ENCODE data around the gene FES. TPM values are rescaled to one million over a fixed set of nuclear protein-coding genes. Genes with fewer than 3 reads are reported as not detected.

Gene FES
- total and polyA plus RNA-seq, 7 donors: 4.2 to 8.1 (median 7.1) TPM

DNA sequence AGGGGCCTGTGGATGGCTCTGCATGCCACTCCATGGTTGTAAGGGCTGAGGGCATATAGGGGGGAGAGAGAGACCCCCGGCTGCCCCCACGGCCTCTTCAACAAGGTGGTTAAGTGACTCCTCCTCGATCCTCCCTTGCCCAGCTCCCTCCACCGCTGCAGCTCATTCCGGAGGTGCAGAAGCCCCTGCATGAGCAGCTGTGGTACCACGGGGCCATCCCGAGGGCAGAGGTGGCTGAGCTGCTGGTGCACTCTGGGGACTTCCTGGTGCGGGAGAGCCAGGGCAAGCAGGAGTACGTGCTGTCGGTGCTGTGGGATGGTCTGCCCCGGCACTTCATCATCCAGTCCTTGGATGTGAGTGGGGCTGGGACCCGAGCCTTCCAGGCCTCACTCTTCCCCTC lies 6.5 kb downstream of the FES start:
- TF ChIP-seq, protein P1, sequence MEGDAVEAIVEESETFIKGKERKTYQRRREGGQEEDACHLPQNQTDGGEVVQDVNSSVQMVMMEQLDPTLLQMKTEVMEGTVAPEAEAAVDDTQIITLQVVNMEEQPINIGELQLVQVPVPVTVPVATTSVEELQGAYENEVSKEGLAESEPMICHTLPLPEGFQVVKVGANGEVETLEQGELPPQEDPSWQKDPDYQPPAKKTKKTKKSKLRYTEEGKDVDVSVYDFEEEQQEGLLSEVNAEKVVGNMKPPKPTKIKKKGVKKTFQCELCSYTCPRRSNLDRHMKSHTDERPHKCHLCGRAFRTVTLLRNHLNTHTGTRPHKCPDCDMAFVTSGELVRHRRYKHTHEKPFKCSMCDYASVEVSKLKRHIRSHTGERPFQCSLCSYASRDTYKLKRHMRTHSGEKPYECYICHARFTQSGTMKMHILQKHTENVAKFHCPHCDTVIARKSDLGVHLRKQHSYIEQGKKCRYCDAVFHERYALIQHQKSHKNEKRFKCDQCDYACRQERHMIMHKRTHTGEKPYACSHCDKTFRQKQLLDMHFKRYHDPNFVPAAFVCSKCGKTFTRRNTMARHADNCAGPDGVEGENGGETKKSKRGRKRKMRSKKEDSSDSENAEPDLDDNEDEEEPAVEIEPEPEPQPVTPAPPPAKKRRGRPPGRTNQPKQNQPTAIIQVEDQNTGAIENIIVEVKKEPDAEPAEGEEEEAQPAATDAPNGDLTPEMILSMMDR (IDR thresholded peaks at IDR 0.05): no peak
- 85 to 89% (median 87%) methylated on average over 10 to 12 of the region's 12 CpGs for WGBS, 3 donors
- Histone ChIP-seq H3K4me3 (no peak overlapping the region), H3K36me3 (ENCODE audit: insufficient read depth in 1 of 2, low read depth in 1 of 2) (peaks cover 0 to 51% of the 10 kb centered on the region in 2 donors), H3K9me3 (no peaks in the 10 kb centered on the region), H3K4me1 (peaks cover 7% of the 10 kb centered on the region), H3K27ac (no peak overlapping the region), H3K27me3 (ENCODE audit: insufficient read depth in 3 of 3, low read length in 2 of 3) (no peaks in the 10 kb centered on the region)
- intact Hi-C loops (cut with DNase I): no loop called here
- ATAC-seq (no peak), DNase-seq (no peak)

- Histone ChIP-seq H3K9me3 (no peaks in the 10 kb centered on the region), H3K27ac (no peak overlapping the region), H3K4me3 (no peak overlapping the region), H3K36me3 (ENCODE audit: insufficient read depth in 1 of 2, low read depth in 1 of 2) (peaks cover 0 to 51% of the 10 kb centered on the region in 2 donors), H3K4me1 (peaks cover 4% of the 10 kb centered on the region), H3K27me3 (ENCODE audit: insufficient read depth in 3 of 3, low read length in 2 of 3) (no peaks in the 10 kb centered on the region)
- intact Hi-C loops (cut with DNase I): no loop called here
- TF ChIP-seq, protein P1 (IDR thresholded peaks at IDR 0.05): no peak
- 85 to 90% (median 87%) methylated on average over 6 to 8 of the region's 8 CpGs for whole genome bisulfite sequencing, 3 donors
- DNase-seq: no peak
- no peak for ATAC-seq
Observed at GRCh38 chr15:90891346-90891949, 7.1 kb downstream of the FES start.

GRCh38 chr15:90892023-90892422 lies 7.7 kb downstream of the FES start:
- peaks cover 0 to 51% of the 10 kb centered on the region in 2 donors for H3K36me3 ChIP-seq (ENCODE audit: insufficient read depth in 1 of 2, low read depth in 1 of 2)
- no peaks in the 10 kb centered on the region for H3K9me3 ChIP-seq
- H3K4me1 ChIP-seq: no peaks in the 10 kb centered on the region
- WGBS, 3 donors: 95 to 97% (median 96%) methylated on average over 9 to 11 of the region's 11 CpGs
- no peak overlapping the region for H3K27ac ChIP-seq
- ATAC-seq (no peak), DNase-seq (no peak)
- H3K4me3 ChIP-seq: no peak overlapping the region
- intact Hi-C loops (cut with DNase I): no loop called here
- H3K27me3 ChIP-seq (ENCODE audit: insufficient read depth in 3 of 3, low read length in 2 of 3): no peaks in the 10 kb centered on the region
- TF ChIP-seq, protein P1 (IDR thresholded peaks at IDR 0.05): no peak

GRCh38 chr15:90892498-90893174 lies 8.3 kb downstream of the FES start:
- intact Hi-C loops (cut with DNase I): no loop called here
- Histone ChIP-seq H3K9me3 (no peaks in the 10 kb centered on the region), H3K36me3 (ENCODE audit: insufficient read depth in 1 of 2, low read depth in 1 of 2) (peaks cover 0 to 51% of the 10 kb centered on the region in 2 donors), H3K4me1 (no peaks in the 10 kb centered on the region), H3K27ac (no peak overlapping the region), H3K4me3 (no peak overlapping the region), H3K27me3 (ENCODE audit: insufficient read depth in 3 of 3, low read length in 2 of 3) (no peaks in the 10 kb centered on the region)
- DNase-seq (no peak), ATAC-seq (no peak)
- TF ChIP-seq, protein P1 (IDR thresholded peaks at IDR 0.05): no peak
- 94 to 96% (median 95%) methylated on average over 29 of the region's 29 CpGs for WGBS, 3 donors
